ENCODE data around the gene ANKRD11. TPM values are rescaled to one million over a fixed set of nuclear protein-coding genes. Genes with fewer than 3 reads are reported as not detected.

Gene ANKRD11
- total RNA-seq, 1 experiment from 2014 or later: 266 TPM

DNA sequence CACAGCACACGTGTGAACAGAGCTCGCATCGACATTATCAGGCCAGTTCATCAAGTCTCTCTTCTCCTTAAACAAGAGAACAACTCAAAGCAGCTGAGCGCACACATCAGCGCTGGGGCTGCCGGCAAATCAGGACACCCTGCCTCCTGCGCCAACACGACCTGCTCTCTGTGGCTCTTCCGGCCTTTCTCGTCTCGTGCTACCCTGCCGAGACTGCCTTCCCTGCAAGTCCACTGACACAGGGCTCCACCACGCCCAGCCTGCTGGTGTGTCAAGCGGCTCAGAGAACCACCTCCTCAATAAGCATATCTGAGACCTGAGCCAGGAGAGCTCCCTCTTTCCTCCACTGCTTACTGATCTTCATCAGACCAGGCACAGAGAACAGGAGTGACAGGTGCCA is 176.0 kb downstream of the ANKRD11 start:
- Histone ChIP-seq H3K4me3 (replicated peaks in 1 of 2; ENCODE audit: low read depth in 1 of 2, low read length in 2 of 2) (no peak overlapping the region), H3K79me2 (ENCODE audit: insufficient read depth, low read length) (peaks cover 100% of the 10 kb centered on the region), H3K9ac (ENCODE audit: low read length) (no peak overlapping the region), H3K4me2 (ENCODE audit: low read length) (no peak overlapping the region), H3K9me2 (ENCODE audit: insufficient read depth) (no peaks in the 10 kb centered on the region), H3K27ac (ENCODE audit: low read depth, low read length) (no peak overlapping the region; the same call in 1 of the 2 replicates), H2AFZ (ENCODE audit: low read depth, low read length, poor library complexity, severe bottlenecking) (no peak overlapping the region), H3K36me3 (ENCODE audit: control insufficient read depth in 1 of 2, insufficient read depth in 2 of 2, low read length in 2 of 2) (peaks cover 19 to 47% of the 10 kb centered on the region in 2 experiments; a peak in 3 of 4 replicates), H4K20me1 (ENCODE audit: insufficient read depth) (peaks cover 20% of the 10 kb centered on the region), H3K9me3 (ENCODE audit: control insufficient read depth in 1 of 2, insufficient read depth in 1 of 2, low read depth in 1 of 2, low read length in 2 of 2) (no peaks in the 10 kb centered on the region), H3K4me1 (ENCODE audit: control insufficient read depth in 1 of 2, insufficient read depth in 2 of 2, low read length in 2 of 2) (peaks cover 39 to 54% of the 10 kb centered on the region in 2 experiments), H3K27me3 (ENCODE audit: insufficient read depth, low read length) (no peaks in the 10 kb centered on the region)
- no peak for DNase-seq (ENCODE audit: low read depth, low spot score)
- POLR2A ChIA-PET: no interaction called here
- TF ChIP-seq, protein P1, sequence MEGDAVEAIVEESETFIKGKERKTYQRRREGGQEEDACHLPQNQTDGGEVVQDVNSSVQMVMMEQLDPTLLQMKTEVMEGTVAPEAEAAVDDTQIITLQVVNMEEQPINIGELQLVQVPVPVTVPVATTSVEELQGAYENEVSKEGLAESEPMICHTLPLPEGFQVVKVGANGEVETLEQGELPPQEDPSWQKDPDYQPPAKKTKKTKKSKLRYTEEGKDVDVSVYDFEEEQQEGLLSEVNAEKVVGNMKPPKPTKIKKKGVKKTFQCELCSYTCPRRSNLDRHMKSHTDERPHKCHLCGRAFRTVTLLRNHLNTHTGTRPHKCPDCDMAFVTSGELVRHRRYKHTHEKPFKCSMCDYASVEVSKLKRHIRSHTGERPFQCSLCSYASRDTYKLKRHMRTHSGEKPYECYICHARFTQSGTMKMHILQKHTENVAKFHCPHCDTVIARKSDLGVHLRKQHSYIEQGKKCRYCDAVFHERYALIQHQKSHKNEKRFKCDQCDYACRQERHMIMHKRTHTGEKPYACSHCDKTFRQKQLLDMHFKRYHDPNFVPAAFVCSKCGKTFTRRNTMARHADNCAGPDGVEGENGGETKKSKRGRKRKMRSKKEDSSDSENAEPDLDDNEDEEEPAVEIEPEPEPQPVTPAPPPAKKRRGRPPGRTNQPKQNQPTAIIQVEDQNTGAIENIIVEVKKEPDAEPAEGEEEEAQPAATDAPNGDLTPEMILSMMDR (IDR thresholded peaks at IDR 0.05 in 2 of 3, conservative IDR thresholded peaks at IDR 0.05 in 1 of 3; ENCODE audit: borderline replicate concordance in 1 of 3, insufficient read depth in 1 of 3, low read depth in 2 of 3, low read length in 2 of 3): no peak
- TF ChIP-seq POLR2AphosphoS5 (IDR thresholded peaks at IDR 0.05; ENCODE audit: low read depth, low read length): peak; percentile 7; the same call in 1 of the 2 replicates
- no peak for TF ChIP-seq TCF7L2 (IDR thresholded peaks at IDR 0.05; ENCODE audit: borderline replicate concordance, extremely low read depth, insufficient read depth, insufficient read length)
- RAD21 ChIA-PET (ENCODE audit: low non-redundant PET in 1 of 2, low total read pairs in 2 of 2, uncharacterized antibody in 2 of 2, unreplicated experiment in 2 of 2): interaction anchor here in 1 of 2 experiments (0.6 kb wide), 1 partner anchor 189 kb away, joined by 4 read pairs; no protein-coding TSS in a partner anchor
- BruUV-seq (replicated peaks): no TSS peak
- ATAC-seq: no peak
- intact Hi-C loops (cut with micrococcal nuclease): no loop called here
- CTCF ChIA-PET: no interaction called here

DNA sequence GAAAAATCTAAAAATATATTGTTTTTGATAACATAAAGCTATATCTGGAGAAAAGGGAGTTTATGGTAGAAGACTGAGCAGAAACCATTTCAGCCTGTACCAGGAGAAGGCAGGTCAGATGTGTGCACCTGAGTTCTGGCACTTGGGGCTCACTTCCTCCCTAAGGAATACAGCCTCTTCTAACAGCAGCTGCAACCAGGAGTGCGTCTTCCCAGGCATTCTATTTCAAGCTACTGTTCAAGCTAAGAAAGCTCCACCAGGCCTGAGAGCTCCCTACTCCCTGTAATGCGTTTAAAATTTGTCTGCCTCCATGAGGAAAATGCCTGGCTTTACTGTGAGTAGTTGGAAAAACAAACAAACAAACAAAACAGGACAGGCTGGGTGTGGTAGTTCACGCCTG is 176.8 kb downstream of the ANKRD11 start:
- POLR2A ChIA-PET: no interaction called here

More for the DNA sequence above, 176.8 kb downstream of the ANKRD11 start:
- CTCF ChIA-PET: no interaction called here
- H3K4me3 ChIP-seq (replicated peaks in 1 of 2; ENCODE audit: low read depth in 1 of 2, low read length in 2 of 2): no peak overlapping the region
- no peak for DNase-seq (ENCODE audit: low read depth, low spot score)
- no peak overlapping the region for H2AFZ ChIP-seq (ENCODE audit: low read depth, low read length, poor library complexity, severe bottlenecking)
- no peak for TF ChIP-seq JUND (IDR thresholded peaks at IDR 0.05)
- no peak for TF ChIP-seq ZFX (IDR thresholded peaks at IDR 0.05)
- TF ChIP-seq RAD21 (IDR thresholded peaks at IDR 0.05; ENCODE audit: low read depth): no peak
- no peak for TF ChIP-seq EGR1 (IDR thresholded peaks at IDR 0.05; ENCODE audit: low read depth)
- TF ChIP-seq, protein P1 (IDR thresholded peaks at IDR 0.05 in 2 of 3, conservative IDR thresholded peaks at IDR 0.05 in 1 of 3; ENCODE audit: borderline replicate concordance in 1 of 3, insufficient read depth in 1 of 3, low read depth in 2 of 3, low read length in 2 of 3): no peak
- no peak for TF ChIP-seq SP1 (IDR thresholded peaks at IDR 0.05; ENCODE audit: low read depth)
- 0 out of 2 replicates have a peak overlapping the region, but pooled peaks have one; percentile 8 for H3K27ac ChIP-seq (ENCODE audit: low read depth, low read length)
- RAD21 ChIA-PET (ENCODE audit: low non-redundant PET in 1 of 2, low total read pairs in 2 of 2, uncharacterized antibody in 2 of 2, unreplicated experiment in 2 of 2): no interaction called here
- no peak overlapping the region for H3K9ac ChIP-seq (ENCODE audit: low read length)
- peaks cover 19 to 43% of the 10 kb centered on the region in 2 experiments; a peak in 3 of 4 replicates for H3K36me3 ChIP-seq (ENCODE audit: control insufficient read depth in 1 of 2, insufficient read depth in 2 of 2, low read length in 2 of 2)
- H3K27me3 ChIP-seq (ENCODE audit: insufficient read depth, low read length): no peaks in the 10 kb centered on the region
- no TSS peak for BruUV-seq (replicated peaks)
- H3K9me2 ChIP-seq (ENCODE audit: insufficient read depth): no peaks in the 10 kb centered on the region
- peaks cover 22% of the 10 kb centered on the region for H4K20me1 ChIP-seq (ENCODE audit: insufficient read depth)
- no peaks in the 10 kb centered on the region for H3K9me3 ChIP-seq (ENCODE audit: control insufficient read depth in 1 of 2, insufficient read depth in 1 of 2, low read depth in 1 of 2, low read length in 2 of 2)
- no peak overlapping the region for H3K4me2 ChIP-seq (ENCODE audit: low read length)
- intact Hi-C loops (cut with micrococcal nuclease): no loop called here
- peaks cover 31 to 46% of the 10 kb centered on the region in 2 experiments for H3K4me1 ChIP-seq (ENCODE audit: control insufficient read depth in 1 of 2, insufficient read depth in 2 of 2, low read length in 2 of 2)
- ATAC-seq: no peak
- peaks cover 100% of the 10 kb centered on the region for H3K79me2 ChIP-seq (ENCODE audit: insufficient read depth, low read length)

Measured in HCT116 (cell line).